Esophagus squamous epithelium (tissue), 5 donors: Measurements from ENCODE around the gene ALG13. TPM values are rescaled to one million over a fixed set of nuclear protein-coding genes. Genes with fewer than 3 reads are reported as not detected.
"Not testable (repeated sequence)": the region's sequence is repeated elsewhere in the genome, so short reads cannot be mapped to it uniquely, and the experiment has no call there.

Experiments used
- DNase-seq: peaks from one replicate; lab custom pipeline; 2025; lab: John Stamatoyannopoulos, UW
- H3K27ac ChIP-seq, 4 donors: fragments of 200-600 bp; sonication (generic); one replicate each; pipeline ENCODE4 v1.5.1; 2016 to 2019; ENCODE audit warnings: mild to moderate bottlenecking in 1 of 4
- H3K27me3 ChIP-seq, 4 donors: fragments of 200-600 bp; sonication (generic); 1 replicate in 3 of 4; 2 replicates in 1 of 4; pipeline versions ENCODE4 v1.5.1 to v1.6.0; 2017 to 2021; ENCODE audit warnings: antibody characterized with exemption in 1 of 4
- H3K36me3 ChIP-seq, 3 donors: fragments of 200-600 bp; sonication (generic); one replicate each; pipeline ENCODE4 v1.5.1; 2016 to 2019
- H3K4me1 ChIP-seq, 3 donors: fragments of 200-600 bp; sonication (generic); one replicate each; pipeline ENCODE4 v1.5.1; 2017 to 2019
- H3K4me3 ChIP-seq, 4 donors: fragments of 200-600 bp; sonication (generic); 1 replicate in 3 of 4; 2 replicates in 1 of 4; pipeline ENCODE4 v1.5.1; 2016 to 2019; ENCODE audit warnings: mild to moderate bottlenecking in 2 of 4, moderate library complexity in 1 of 4
- H3K9me3 ChIP-seq, 3 donors: fragments of 200-600 bp; sonication (generic); one replicate each; pipeline ENCODE4 v1.5.1; 2016 to 2019
- POLR2A ChIP-seq, 4 donors: fragments of 450-650 bp; IDR thresholded peaks; one replicate each; pipeline ENCODE4 v1.6.1; 2017; ENCODE audit warnings: antibody characterized with exemption in 4 of 4, mild to moderate bottlenecking in 4 of 4, moderate library complexity in 3 of 4
- WGBS, 2 donors: methylation state at CpG; one replicate each; pipeline ENCODE4 v1.1.5; 2018; 5-methylcytosine and 5-hydroxymethylcytosine counted together
- intact Hi-C: fragments of 100-400 bp; cut with DNase I; formaldehyde crosslinking; loops from one replicate; pipeline ENCODE4 v1.15.0; 2022
- small RNA-seq, 4 donors: library from RNA; depleted of rRNA; stranded (forward); fragments of <200 nt; gene quantifications; one replicate each; pipeline ENCODE3, GENCODE V24; 2016
- total RNA-seq, 4 donors: library from RNA; depleted of rRNA; stranded (reverse); fragments of >200 nt; gene quantifications; one replicate each; pipeline ENCODE4 v1.1.0, GENCODE V29; 2016
- TF ChIP-seq, protein P1 (sequence below), 6 experiments: fragments of 450-650 bp in 4 of 6; fragments of 200-600 bp in 2 of 6; sonication (generic) in 2 of 6; IDR thresholded peaks; one replicate each; pipeline ENCODE4 v1.5.1; 2016 to 2019; ENCODE audit warnings: antibody characterized with exemption in 6 of 6, mild to moderate bottlenecking in 4 of 6, moderate library complexity in 4 of 6
- donor health status: DM: yes; HTN: yes; CAD: no.

ALG13 gene
- total RNA-seq, 4 donors from 2014 or later, result 42.5 to 51.7 (median 43.8) TPM

DNA sequence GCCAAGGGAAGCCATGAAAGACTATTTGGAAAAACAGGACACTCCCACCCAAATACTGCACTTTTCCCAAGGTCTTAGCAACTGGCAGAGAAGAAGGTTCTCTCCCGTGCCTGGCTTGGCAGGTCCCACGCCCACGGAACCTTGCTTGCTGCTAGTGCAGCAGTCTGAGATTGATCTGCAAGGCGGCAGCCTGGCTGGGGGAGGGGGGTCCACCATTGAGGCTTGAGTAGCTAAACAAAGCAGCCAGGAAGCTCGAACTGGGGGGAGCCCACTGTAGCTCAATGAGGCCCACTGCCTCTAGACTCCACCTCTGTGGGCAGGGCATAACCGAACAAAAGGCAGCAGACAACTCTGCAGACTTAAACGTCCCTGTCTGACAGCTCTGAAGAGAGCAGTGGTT, 103.7 kb downstream of the ALG13 start:
- Histone ChIP-seq H3K4me1 (no peaks in the 10 kb centered on the region), H3K27ac (no peak overlapping the region), H3K4me3 (no peak overlapping the region), H3K27me3 (no peaks in the 10 kb centered on the region), H3K36me3 (no peaks in the 10 kb centered on the region), H3K9me3 (peaks cover 0 to 8% (median 0%) of the 10 kb centered on the region in 3 donors)
- no peak for DNase-seq
- no peak for TF ChIP-seq POLR2A (IDR thresholded peaks at IDR 0.05)
- TF ChIP-seq, protein P1, sequence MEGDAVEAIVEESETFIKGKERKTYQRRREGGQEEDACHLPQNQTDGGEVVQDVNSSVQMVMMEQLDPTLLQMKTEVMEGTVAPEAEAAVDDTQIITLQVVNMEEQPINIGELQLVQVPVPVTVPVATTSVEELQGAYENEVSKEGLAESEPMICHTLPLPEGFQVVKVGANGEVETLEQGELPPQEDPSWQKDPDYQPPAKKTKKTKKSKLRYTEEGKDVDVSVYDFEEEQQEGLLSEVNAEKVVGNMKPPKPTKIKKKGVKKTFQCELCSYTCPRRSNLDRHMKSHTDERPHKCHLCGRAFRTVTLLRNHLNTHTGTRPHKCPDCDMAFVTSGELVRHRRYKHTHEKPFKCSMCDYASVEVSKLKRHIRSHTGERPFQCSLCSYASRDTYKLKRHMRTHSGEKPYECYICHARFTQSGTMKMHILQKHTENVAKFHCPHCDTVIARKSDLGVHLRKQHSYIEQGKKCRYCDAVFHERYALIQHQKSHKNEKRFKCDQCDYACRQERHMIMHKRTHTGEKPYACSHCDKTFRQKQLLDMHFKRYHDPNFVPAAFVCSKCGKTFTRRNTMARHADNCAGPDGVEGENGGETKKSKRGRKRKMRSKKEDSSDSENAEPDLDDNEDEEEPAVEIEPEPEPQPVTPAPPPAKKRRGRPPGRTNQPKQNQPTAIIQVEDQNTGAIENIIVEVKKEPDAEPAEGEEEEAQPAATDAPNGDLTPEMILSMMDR (IDR thresholded peaks at IDR 0.05), result no peak
- 100% methylated on average over 1 of the region's 7 CpGs; no CpG with 5 or more reads in 1 of the 2 donors for WGBS, 2 donors
- intact Hi-C loops, result no loop called here

DNA sequence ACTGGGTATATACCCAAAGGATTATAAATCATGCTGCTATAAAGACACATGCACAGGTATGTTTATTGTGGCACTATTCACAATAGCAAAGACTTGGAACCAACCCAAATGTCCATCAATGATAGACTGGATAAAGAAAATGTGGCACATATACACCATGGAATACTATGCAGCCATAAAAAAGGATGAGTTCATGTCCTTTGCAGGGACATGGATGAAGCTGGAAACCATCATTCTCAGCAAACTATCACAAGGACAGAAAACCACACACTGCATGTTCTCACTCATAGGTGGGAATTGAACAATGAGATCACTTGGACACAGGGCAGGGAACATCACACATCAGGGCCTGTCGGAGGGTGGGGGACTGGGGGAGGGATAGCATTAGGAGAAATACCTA, 109.1 kb downstream of the ALG13 start:
- H3K36me3 ChIP-seq, H3K27ac ChIP-seq, intact Hi-C loops, H3K4me3 ChIP-seq, DNase-seq, H3K9me3 ChIP-seq, H3K27me3 ChIP-seq, H3K4me1 ChIP-seq: not testable (repeated sequence)
- WGBS, 2 donors, result 89 to 92% methylated on average over 1 of the region's 1 CpG

Small RNAs within 50 kb of the gene (small RNA-seq; reads per million reads assigned to genes)
- 0 reads per million in 4 donors for gene RNA5SP512

Other genes with a start within 250 kb of the ALG13 start
- gene SERTM2, start 169.5 kb upstream of the ALG13 start, total RNA-seq, result not detected
- gene TRPC5OS, start 195.0 kb downstream of the ALG13 start, total RNA-seq, result not detected